Glomerular visceral epithelial cell (primary cell): ENCODE results near the gene TMEM38B.

Experiments
- DNase-seq: peaks from one replicate; pipeline ENCODE4 v3.0.0-alpha.2; 2016; ENCODE audit errors: extremely low spot score

Gene TMEM38B

GRCh38 chr9:105694190-105694847, at the start of gene TMEM38B:
TMEM38B (plus strand) TSS chr9:105694541; CDS start chr9:105694661, 120 bp downstream.
- peak; percentile 85 for DNase-seq

DNA sequence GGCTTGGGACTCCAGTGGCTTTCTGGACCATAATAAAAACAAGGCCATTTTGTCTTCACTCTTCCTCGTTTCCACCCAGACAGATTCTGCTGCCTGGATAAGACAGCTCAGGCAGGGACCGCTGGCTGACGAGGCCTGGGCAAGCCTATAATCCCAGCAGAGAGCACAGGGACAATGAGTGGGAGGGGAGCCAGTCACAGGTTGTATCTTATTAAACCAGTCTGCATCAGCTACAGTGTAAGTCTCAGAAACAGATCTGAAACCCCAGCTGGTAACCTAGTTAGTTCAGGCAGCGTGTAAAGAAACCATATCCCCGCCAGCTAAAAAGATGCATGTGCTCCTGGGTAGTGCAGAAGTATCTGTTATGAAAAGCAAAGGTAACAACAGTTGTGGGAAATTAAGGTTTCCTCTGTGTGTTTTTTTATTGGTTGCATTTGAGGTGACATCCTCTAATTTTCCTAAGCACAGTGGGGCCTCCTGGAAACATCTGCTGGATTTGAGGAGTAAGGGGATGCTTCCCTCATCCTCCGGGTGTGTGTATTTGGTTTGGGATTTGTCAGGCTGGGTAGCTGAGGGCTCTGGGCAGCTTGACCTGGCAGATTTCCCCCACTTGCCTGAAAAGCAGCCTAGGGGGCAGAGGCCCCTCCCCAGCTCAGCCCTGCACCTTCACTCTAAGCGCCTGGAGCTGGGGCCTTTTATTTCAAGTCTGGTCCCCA, 47.3 kb upstream of the TMEM38B start:
- DNase-seq = no peak

DNA sequence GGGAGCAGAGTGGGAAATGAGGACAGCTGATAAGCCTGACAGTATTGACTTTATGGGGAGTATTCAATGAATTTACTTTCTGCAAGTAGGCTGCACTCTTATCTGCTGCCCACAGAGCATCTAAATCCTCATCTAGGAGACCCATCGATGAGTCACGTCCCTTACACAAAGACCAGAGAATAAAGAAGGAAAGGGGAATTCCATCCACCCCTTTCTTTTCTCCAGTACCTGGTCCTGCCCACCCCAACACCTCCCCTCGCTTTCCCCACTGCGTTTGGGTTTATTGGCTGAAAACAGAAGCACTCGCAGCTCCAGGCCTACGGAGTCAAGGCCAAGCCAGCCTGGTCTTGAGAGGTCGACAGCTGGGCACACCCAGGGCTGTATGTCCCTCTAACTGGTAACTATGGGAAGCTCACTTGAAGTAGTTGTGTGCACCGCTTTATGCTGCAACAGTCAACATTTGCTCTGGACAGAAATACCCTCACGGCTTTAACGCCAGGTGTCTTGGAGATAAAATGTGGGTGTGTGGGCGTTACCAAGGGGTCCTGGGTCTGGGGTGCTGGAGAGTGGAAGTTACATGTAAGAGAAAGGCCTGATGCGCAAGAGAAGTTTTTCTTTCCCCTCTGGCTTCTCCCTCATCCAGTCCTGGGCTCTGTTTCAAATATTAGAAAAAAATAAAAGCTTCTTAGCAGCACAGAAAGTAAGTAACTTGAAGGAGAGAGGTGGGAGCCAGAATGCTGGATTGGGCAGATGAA, 46.6 kb upstream of the TMEM38B start:
- no peak for DNase-seq

DNA sequence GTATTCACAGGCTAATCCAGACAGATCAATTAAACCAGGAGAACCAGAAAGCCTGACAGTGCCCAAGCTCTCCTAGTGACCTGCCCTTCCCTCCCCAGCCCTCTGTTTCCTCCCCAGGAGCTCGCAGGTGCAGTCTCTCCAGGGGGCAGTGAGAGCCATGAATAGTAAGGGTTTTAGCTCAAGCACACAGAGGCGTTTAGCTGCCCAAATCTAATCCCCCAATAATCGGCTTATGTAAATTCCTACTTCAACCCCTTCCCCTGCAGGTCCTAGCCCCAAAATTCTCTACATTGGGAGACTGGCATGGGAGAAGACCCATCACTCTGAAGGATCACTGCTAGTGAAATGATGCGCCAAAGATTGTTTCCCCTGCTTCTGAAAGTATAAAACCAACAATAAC, 42.5 kb upstream of the TMEM38B start:
- DNase-seq = no peak

- peak; percentile 16 for DNase-seq
Measured at GRCh38 chr9:105656131-105656921, 38.0 kb upstream of the TMEM38B start.

- DNase-seq = no peak
Measured at GRCh38 chr9:105658351-105658750, 36.0 kb upstream of the TMEM38B start.

DNA sequence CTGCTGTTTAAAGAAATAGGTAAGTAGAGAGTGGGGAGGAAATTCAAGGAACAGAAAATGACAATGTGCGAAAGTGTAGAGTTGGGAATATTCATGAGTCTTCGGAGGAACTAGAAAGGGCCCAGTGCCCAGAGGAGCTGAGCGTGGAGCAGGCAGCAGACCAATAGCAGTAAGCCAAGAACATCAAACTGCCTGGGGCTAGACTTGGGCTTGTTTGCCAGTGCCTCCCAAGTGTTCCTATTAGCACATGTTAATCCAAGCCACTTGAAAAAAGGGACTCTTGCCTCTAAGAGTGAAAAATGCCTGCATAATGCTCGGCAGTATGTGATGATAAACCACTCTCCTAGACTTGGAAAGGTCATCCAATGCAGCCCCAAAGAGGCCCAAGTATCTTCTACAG, 33.3 kb upstream of the TMEM38B start:
- no peak for DNase-seq

DNA sequence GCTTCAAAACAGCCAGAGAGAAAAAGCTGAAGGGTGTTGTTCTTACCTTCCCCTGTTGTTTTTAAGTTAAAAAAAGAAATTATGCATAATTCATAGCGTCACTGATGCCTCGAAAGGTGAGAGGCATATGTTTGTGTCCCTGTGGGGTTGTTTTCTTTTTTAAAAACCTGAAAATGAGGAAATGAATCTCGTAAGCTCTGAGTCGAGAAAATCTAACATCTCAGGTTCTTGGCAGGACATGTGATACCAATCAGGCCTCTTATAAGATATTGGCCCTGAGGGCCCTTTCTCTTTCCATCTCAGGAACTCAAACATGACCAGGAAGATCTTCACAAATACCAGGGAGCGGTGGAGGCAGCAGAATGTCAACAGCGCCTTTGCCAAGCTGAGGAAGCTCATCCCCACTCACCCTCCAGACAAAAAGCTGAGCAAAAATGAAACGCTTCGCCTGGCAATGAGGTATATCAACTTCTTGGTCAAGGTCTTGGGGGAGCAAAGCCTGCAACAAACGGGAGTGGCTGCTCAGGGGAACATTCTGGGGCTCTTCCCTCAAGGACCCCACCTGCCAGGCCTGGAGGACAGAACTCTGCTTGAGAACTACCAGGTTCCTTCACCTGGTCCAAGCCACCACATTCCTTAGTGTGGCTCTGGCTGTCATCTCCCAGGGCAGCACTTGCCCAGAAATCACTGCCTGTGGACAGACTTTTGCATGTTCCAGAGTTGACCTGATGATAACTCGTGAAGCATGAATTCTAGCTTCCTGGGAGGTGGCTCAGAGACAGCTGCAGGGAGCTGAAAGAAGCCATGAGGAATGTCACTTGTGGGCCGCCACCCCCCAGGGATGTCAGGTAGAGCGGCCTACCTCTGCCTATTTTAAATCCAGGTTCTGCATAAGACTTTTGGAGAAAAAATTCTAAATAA, 31.9 kb upstream of the TMEM38B start, which contains the start of gene TAL2:
Gene TAL2, plus strand, starts transcription at position 274 of the 921 bp plus-strand sequence. Its CDS starts 40 bp downstream, at position 314.
- DNase-seq = no peak

GRCh38 chr9:105663914-105664313, 30.4 kb upstream of the TMEM38B start:
- DNase-seq = no peak

- DNase-seq = no peak
Measured at GRCh38 chr9:105667867-105668266, 26.5 kb upstream of the TMEM38B start.

DNA sequence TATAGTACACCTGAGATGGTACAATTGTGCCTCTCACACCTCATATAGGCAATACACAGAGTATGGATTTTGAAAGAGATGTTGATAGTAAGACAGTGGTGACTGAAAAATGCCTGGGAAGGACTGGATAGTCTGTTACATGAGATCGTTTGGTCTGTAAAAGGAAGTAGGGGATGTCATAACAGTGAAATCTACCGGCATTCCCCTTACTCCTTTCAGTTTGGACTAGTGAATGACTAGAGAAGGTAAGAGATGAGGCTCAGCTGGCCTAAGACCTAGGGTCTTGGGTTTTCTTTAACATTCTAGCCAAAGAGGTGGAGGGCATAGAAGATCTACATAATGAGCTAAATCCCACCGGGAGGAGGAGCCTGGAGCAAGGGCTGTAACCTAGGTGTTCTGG, 24.0 kb upstream of the TMEM38B start:
- no peak for DNase-seq

- no peak for DNase-seq
Measured at GRCh38 chr9:105670775-105671174, 23.6 kb upstream of the TMEM38B start.

- DNase-seq = no peak
Measured at GRCh38 chr9:105672711-105673234, 21.6 kb upstream of the TMEM38B start.

GRCh38 chr9:105673850-105674387, 20.4 kb upstream of the TMEM38B start:
- DNase-seq = no peak

DNA sequence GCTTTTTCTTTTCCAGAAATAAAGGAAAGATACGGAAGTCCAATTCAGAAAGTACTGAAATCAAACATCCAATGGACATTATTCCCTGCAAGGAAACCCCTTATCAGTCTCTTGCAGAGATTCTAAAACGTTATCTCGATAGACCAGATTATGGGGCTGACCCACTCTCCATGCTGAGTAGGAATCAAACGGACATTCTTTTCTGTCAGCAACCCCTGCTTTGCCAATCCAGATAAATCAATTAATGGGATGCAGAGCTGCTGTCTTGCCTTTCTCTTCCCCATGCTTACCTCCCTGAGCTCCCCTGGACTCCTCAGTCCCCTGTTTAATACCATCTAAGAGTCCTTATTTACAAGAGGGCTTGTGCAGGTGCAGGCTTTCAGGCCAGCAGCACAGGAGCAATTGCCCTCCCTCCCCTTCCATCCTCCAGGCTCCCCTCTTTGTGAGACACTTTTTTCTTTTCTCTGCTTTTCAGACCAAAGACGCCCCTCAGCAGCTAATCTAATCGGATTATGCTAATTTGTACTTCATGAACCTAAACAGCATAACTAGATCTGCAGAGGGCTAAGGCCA, 17.9 kb upstream of the TMEM38B start:
- no peak for DNase-seq

GRCh38 chr9:105678163-105678562, 16.2 kb upstream of the TMEM38B start:
- DNase-seq = no peak

DNA sequence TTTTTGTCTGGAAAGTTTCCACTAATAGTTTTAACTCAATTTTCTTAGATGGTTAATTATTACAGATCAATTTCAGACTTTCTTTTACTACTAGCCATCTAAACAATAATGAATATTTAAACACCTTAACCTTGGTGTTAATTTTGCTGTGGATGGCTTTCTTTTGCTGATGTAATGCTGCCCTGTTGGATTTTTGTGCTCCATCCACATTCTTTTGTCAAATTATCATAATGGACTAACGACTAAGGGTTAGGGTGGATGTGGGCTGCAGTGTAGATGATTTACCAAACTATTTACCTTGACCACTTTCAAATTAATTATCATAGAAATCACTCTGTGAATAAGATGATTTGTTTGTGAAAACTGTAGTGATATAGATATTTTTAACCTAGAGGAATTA, 15.6 kb upstream of the TMEM38B start:
- DNase-seq = no peak

GRCh38 chr9:105679257-105680022, 14.9 kb upstream of the TMEM38B start:
- DNase-seq = no peak

DNA sequence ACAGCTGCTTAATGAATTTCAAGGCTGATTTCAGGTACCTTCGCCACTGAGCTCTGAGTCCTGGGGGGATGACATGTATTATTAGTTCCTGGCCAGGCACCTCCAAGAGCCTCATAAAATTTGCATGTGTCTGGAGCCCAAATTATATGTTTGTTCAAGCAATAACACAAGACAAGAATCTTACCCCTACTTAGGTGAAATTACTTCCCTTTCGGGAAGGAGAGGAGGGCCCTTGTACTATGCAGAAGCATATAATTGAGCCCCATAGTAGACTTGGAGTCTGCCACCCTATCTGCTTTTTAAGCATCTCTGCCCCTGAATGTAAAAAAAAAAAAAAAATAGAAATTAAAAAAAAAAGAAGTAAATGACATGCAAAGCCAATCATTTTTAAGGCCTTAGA, 13.0 kb upstream of the TMEM38B start:
- no peak for DNase-seq
